B cell (primary cell): ENCODE measurements around the gene FGF18.
"Not testable (repeated sequence)": the region's sequence is repeated elsewhere in the genome, so short reads cannot be mapped to it uniquely, and the experiment has no call there.

Experiments used
- EZH2 ChIP-seq: IDR thresholded peaks from 2 replicates; pipeline ENCODE4 v1.6.1; 2012; ENCODE audit warnings: borderline replicate concordance, low read depth, mild to moderate bottlenecking, moderate library complexity, low read length; ENCODE audit not compliant: insufficient read depth, poor library complexity, severe bottlenecking
- TF ChIP-seq, protein P1 (sequence below): fragments of 200-600 bp; IDR thresholded peaks from one replicate; pipeline ENCODE4 v1.8.0; 2022; ENCODE audit warnings: antibody characterized with exemption, mild to moderate bottlenecking

DNA sequence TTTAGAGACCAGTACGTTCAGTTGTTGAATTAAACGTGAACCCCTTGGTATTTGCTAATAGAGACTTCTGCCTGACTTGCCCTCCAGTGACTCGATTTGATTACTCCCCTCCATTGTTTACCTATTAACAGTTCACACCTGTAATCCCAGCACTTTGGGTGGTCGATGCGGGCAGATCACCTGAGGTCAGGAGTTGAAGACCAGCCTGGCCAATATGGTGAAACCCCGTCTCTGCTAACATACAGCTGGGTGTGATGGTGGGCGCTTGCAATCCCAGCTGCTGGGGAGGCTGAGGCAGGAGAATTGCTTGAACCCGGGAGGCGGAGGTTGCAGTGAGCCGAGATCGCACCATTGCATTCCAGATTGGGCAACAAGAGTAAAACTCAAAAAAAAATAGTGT, 22.9 kb upstream of the FGF18 start:
- TF ChIP-seq, protein P1, sequence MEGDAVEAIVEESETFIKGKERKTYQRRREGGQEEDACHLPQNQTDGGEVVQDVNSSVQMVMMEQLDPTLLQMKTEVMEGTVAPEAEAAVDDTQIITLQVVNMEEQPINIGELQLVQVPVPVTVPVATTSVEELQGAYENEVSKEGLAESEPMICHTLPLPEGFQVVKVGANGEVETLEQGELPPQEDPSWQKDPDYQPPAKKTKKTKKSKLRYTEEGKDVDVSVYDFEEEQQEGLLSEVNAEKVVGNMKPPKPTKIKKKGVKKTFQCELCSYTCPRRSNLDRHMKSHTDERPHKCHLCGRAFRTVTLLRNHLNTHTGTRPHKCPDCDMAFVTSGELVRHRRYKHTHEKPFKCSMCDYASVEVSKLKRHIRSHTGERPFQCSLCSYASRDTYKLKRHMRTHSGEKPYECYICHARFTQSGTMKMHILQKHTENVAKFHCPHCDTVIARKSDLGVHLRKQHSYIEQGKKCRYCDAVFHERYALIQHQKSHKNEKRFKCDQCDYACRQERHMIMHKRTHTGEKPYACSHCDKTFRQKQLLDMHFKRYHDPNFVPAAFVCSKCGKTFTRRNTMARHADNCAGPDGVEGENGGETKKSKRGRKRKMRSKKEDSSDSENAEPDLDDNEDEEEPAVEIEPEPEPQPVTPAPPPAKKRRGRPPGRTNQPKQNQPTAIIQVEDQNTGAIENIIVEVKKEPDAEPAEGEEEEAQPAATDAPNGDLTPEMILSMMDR, result not testable (repeated sequence)
- TF ChIP-seq EZH2, result not testable (repeated sequence)
